NK-92 (cell line): ENCODE results near the gene SV2C.
"Not testable (repeated sequence)": the region's sequence is repeated elsewhere in the genome, so short reads cannot be mapped to it uniquely, and the experiment has no call there.

Experiments used
- DNase-seq: peaks from one replicate; lab custom pipeline; 2025; ENCODE audit not compliant: unreplicated experiment; lab: John Stamatoyannopoulos, UW

SV2C gene, protein sequence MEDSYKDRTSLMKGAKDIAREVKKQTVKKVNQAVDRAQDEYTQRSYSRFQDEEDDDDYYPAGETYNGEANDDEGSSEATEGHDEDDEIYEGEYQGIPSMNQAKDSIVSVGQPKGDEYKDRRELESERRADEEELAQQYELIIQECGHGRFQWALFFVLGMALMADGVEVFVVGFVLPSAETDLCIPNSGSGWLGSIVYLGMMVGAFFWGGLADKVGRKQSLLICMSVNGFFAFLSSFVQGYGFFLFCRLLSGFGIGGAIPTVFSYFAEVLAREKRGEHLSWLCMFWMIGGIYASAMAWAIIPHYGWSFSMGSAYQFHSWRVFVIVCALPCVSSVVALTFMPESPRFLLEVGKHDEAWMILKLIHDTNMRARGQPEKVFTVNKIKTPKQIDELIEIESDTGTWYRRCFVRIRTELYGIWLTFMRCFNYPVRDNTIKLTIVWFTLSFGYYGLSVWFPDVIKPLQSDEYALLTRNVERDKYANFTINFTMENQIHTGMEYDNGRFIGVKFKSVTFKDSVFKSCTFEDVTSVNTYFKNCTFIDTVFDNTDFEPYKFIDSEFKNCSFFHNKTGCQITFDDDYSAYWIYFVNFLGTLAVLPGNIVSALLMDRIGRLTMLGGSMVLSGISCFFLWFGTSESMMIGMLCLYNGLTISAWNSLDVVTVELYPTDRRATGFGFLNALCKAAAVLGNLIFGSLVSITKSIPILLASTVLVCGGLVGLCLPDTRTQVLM

GRCh38 chr5:76082772-76083554, at the start of gene SV2C:
SV2C (plus strand) TSS chr5:76083383; CDS start chr5:76131751, 48,368 bp downstream.
- DNase-seq: no peak

GRCh38 chr5:76037736-76038151, 45.4 kb upstream of the SV2C start:
- not testable (repeated sequence) for DNase-seq

- no peak for DNase-seq
Observed at GRCh38 chr5:76038212-76038611, 45.0 kb upstream of the SV2C start.

DNA sequence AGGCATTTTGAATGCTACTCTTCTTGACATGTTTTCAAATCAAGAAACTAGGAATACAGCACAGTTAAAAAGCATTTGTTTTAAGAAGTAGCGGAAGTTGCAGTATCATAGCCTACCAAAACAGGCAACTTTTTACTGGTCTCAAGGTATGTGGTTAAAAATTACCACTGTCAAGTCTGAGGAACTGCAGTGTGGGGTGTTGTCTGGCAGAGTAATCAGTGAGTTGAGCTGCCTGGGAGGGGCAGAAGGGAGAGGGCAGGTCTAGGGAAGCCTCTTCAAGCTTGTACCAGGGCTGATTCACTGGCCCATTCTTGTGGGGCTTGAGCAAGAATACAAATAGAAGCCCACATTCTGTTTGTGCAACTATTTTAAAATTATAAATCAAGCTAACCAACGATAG, 42.4 kb upstream of the SV2C start:
- DNase-seq: no peak

DNA sequence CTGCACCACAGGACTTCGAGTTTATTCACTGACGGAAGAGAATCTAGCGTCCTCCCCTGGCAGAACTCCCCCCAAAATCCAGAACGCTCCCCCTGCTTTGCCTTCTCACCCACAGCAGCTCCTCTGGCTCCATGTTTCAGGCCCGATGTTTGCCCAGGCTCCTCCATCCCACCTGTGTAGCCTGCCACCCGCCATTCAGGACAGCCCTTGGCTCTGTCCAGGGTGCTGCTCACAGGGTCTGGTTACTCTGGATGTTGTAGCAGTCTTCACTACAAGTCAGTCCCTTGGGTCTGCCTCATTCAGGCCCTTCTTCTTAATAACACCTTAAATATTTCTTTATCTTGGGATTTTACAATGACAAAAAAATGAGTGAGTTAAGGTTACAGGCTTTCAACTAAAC, 41.3 kb upstream of the SV2C start:
- DNase-seq: no peak

- no peak for DNase-seq
Observed at GRCh38 chr5:76046741-76047140, 36.4 kb upstream of the SV2C start.

- DNase-seq: no peak
Observed at GRCh38 chr5:76050134-76050533, 33.0 kb upstream of the SV2C start.

- no peak for DNase-seq
Observed at GRCh38 chr5:76062502-76063041, 20.6 kb upstream of the SV2C start.

DNA sequence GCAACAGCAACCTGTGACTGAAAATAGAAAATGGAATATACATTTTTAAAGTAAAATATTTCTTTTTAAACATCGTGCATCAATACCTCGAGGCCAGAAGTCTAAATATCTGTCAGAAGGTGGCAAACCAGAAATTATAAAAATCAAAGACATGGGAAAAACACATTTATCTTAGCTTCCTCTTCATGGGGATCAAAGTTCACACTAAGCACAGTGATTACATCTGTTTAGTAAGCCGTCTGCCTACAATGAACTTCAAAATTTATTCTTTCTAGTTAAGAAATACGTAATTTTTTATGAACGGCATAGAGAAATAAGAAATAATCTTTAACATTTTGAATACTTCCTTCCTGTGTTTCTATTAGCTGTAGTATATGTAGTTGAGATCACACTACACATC, 17.9 kb upstream of the SV2C start:
- no peak for DNase-seq

GRCh38 chr5:76069061-76069735, 14.0 kb upstream of the SV2C start:
- no peak for DNase-seq

- DNase-seq: no peak
Observed at GRCh38 chr5:76074487-76075065, 8.6 kb upstream of the SV2C start.

DNA sequence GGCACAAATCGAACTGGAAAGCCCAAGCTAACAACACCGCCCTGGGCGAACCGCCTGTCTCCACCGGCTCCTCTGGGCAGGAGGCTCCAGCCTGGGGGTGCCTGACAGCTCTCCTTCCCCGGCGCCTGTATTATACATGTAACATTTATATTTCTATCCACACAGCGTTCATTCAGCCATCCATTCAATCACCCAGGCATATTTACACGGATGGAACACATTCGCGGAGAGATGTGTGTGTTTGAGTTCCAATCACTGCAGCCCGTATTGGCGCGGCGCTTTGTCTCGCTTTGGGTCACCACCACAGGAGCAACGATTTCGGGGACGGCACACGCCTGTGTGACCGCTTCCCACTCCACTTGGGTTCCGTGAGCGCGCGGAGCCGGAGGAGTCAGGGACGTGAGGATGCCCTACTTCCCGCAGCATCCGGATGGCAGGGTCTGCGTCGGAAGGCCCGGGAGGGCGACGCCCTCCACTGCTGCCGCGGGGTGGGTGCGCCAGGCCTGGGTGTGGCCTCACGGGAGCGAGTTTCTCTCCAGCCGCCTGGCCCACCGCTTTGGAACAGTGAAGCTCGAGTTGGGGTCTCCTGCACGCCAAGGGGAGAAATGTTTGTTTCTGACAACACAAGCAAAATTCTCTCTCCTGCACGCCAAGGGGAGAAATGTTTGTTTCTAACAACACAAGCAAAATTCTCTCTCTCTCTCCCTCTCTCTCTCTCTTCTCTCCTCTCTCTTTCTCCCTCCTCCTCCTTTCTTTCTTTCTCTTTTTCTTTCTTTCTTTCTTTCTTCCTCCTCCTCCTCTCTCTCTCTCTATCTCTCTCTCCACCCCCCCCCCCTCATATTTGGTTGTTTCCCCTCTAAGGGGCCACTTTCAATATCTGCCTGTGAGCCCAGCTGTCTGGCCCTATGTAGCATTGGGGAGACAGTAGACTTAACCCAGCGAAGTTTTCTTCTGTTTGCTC, 1.1 kb upstream of the SV2C start:
- DNase-seq: no peak

- DNase-seq: no peak
Observed at GRCh38 chr5:76083555-76084495, 642 bp downstream of the SV2C start.

DNA sequence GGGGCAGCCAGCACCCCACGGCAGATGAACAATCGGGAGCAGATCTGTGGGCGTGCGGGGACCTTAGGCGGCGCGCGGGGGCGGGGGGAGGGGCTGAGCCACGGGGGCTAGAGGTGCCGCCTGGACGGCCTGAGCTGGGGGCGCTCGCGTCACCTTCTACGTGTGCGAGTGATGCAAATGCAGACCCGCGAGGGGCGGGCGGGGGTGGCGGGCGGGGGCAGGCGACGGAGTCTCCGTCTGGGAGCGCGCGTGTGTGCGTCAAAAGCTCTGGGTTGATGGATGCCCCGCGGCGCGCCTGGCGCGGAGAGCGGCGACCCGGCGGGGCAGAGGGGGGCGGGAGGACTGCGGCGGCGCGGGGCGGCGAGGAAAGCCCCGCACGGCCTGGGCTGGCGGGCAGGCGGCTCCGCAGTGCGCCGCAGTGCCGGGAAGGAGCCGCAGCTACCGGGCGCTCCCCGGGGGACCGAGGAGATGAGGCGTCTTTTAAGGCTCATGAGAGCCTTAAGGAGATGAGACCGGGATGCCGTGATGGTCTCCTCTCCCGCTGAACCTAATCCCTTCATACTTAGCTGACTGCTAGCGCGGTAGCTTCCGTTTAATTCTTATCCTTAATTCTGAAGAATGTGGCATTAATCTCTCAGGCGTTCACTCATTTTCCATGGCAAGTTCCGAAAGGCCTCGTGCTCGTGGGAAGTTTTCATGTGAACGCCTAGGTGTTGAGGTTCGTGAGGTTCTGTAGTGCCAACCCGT, 1.5 kb downstream of the SV2C start:
- DNase-seq: no peak

DNA sequence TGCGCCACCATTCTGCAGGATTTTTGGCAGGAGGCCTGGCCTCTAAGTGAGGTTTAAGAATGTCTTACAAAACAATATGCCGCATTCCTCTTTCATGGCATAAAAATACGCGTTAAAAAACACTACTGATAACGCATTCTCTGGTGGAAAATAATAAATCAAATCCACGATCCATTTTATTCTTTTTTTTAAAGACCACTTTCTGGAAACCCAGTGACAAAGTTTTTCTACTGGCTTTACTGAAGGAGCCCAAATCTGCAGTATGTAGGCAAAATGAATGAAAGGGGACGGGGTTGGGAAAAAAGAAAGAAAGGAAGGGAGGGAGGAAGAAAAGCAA, 2.0 kb downstream of the SV2C start:
- DNase-seq: no peak

DNA sequence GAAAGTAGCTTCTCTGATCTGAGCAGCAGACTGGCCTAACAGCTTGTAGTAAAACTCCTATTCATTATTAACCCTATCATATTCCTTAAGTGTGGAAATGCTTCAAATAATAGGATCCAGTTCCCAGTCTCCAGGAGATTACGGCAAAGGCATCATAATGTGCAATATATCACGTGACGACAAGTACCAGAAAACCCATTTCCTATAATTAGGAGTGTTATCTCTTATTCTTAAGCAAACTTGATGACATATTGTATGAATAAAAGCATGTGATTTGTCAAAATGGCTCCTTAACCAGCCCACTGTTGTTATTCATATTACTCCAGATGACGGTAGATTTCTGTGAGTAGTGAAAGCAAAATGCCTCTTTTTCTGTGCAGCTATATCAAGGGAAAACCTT, 2.9 kb downstream of the SV2C start:
- no peak for DNase-seq

- not testable (repeated sequence) for DNase-seq
Observed at GRCh38 chr5:76089156-76089555, 6.0 kb downstream of the SV2C start.

GRCh38 chr5:76091351-76091750, 8.2 kb downstream of the SV2C start:
- no peak for DNase-seq
